Glutamatergic neuron (in vitro differentiated cells): Measurements from ENCODE around the gene PAK5. TPM values are rescaled to one million over a fixed set of nuclear protein-coding genes. Genes with fewer than 3 reads are reported as not detected.

Experiments used
- DNase-seq: peaks from one replicate; pipeline ENCODE4 v3.0.0; 2022
- H3K27ac Mint-ChIP-seq: one replicate; pipeline ENCODE4 v1.8.0; 2020; ENCODE audit warnings: mild to moderate bottlenecking, mixed read lengths, inconsistent platforms; ENCODE audit not compliant: unreplicated experiment
- H3K27me3 Mint-ChIP-seq: one replicate; pipeline ENCODE4 v1.8.0; 2020; ENCODE audit warnings: mild to moderate bottlenecking, moderate library complexity, mixed read lengths, inconsistent platforms; ENCODE audit not compliant: unreplicated experiment
- H3K36me3 Mint-ChIP-seq: one replicate; pipeline ENCODE4 v1.8.0; 2020; ENCODE audit warnings: mild to moderate bottlenecking, mixed read lengths, inconsistent platforms; ENCODE audit not compliant: unreplicated experiment
- H3K4me1 Mint-ChIP-seq: one replicate; pipeline ENCODE4 v1.8.0; 2020; ENCODE audit warnings: mild to moderate bottlenecking, low read depth, mixed read lengths, inconsistent platforms; ENCODE audit not compliant: unreplicated experiment
- H3K4me3 Mint-ChIP-seq: one replicate; pipeline ENCODE4 v1.8.0; 2020; ENCODE audit warnings: mild to moderate bottlenecking, mixed read lengths, inconsistent platforms; ENCODE audit not compliant: unreplicated experiment
- H3K9me3 Mint-ChIP-seq: one replicate; pipeline ENCODE4 v1.8.0; 2020; ENCODE audit warnings: mild to moderate bottlenecking, moderate library complexity, mixed read lengths, inconsistent platforms; ENCODE audit not compliant: unreplicated experiment
- total RNA-seq: library from RNA; stranded (reverse); fragmentation: NEBNext Ultra II Directional; extraction: Animal tissue kit (Norgen Biotek cat#: 25700); gene quantifications from one replicate; pipeline ENCODE4 v1.2.1, GENCODE V29; 2021; ENCODE audit not compliant: unreplicated experiment
- TF ChIP-seq, protein P1 (sequence below): fragments of 200-600 bp; sonication (generic); IDR thresholded peaks from one replicate; pipeline ENCODE4 v1.5.0; 2021; ENCODE audit not compliant: partially characterized antibody, unreplicated experiment

PAK5 gene
- total RNA-seq, 1 donor from 2014 or later: 6.8 TPM

DNA sequence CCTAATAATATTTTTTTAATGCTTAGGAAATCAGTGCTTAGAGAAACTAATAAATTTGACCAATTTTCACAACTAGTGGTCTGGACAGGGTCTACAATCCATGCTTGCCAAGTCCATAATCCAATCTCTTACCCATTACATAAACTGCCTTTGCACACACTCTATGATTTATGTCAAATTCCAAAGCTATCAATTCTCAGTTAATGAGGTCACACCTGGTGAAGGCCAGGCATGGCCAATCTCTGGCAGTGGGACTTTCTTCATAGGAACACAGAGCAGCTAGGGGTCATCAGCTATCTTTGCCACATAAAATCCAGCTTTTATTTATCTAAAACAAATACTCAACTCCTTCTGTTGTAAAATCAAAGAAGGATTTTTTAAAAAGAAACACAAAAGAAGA, 21.2 kb downstream of the PAK5 start:
- Mint-ChIP-seq H3K4me3 (no peak overlapping the region), H3K27ac (no peak overlapping the region)

GRCh38 chr20:9815632-9816031, 23.2 kb downstream of the PAK5 start:
- H3K36me3 Mint-ChIP-seq: no peaks in the 10 kb centered on the region
- H3K4me1 Mint-ChIP-seq: peaks cover 3% of the 10 kb centered on the region
- H3K27ac Mint-ChIP-seq: no peak overlapping the region
- H3K9me3 Mint-ChIP-seq: peaks cover 1% of the 10 kb centered on the region
- peaks cover 1% of the 10 kb centered on the region for H3K27me3 Mint-ChIP-seq
- TF ChIP-seq, protein P1, sequence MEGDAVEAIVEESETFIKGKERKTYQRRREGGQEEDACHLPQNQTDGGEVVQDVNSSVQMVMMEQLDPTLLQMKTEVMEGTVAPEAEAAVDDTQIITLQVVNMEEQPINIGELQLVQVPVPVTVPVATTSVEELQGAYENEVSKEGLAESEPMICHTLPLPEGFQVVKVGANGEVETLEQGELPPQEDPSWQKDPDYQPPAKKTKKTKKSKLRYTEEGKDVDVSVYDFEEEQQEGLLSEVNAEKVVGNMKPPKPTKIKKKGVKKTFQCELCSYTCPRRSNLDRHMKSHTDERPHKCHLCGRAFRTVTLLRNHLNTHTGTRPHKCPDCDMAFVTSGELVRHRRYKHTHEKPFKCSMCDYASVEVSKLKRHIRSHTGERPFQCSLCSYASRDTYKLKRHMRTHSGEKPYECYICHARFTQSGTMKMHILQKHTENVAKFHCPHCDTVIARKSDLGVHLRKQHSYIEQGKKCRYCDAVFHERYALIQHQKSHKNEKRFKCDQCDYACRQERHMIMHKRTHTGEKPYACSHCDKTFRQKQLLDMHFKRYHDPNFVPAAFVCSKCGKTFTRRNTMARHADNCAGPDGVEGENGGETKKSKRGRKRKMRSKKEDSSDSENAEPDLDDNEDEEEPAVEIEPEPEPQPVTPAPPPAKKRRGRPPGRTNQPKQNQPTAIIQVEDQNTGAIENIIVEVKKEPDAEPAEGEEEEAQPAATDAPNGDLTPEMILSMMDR: no peak
- H3K4me3 Mint-ChIP-seq: no peak overlapping the region
- DNase-seq: no peak

More for the DNA sequence above, 21.2 kb downstream of the PAK5 start:
- no peaks in the 10 kb centered on the region for H3K9me3 Mint-ChIP-seq
- H3K4me1 Mint-ChIP-seq: peaks cover 3% of the 10 kb centered on the region
- TF ChIP-seq, protein P1: no peak
- no peak for DNase-seq
- H3K27me3 Mint-ChIP-seq: peaks cover 1% of the 10 kb centered on the region
- no peaks in the 10 kb centered on the region for H3K36me3 Mint-ChIP-seq

GRCh38 chr20:9810738-9811137, 28.1 kb downstream of the PAK5 start:
- H3K4me1 Mint-ChIP-seq: peaks cover 8% of the 10 kb centered on the region
- no peak overlapping the region for H3K27ac Mint-ChIP-seq

GRCh38 chr20:9809271-9809670, 29.6 kb downstream of the PAK5 start:
- TF ChIP-seq, protein P1: no peak
- H3K27ac Mint-ChIP-seq: no peak overlapping the region
- H3K4me1 Mint-ChIP-seq: peaks cover 5% of the 10 kb centered on the region
- no peak overlapping the region for H3K4me3 Mint-ChIP-seq
- DNase-seq: no peak
- H3K9me3 Mint-ChIP-seq: peaks cover 1% of the 10 kb centered on the region
- no peaks in the 10 kb centered on the region for H3K27me3 Mint-ChIP-seq
- H3K36me3 Mint-ChIP-seq: no peaks in the 10 kb centered on the region

More at GRCh38 chr20:9810738-9811137, 28.1 kb downstream of the PAK5 start:
- TF ChIP-seq, protein P1: no peak
- no peak overlapping the region for H3K4me3 Mint-ChIP-seq
- H3K27me3 Mint-ChIP-seq: no peaks in the 10 kb centered on the region
- no peak for DNase-seq
- no peaks in the 10 kb centered on the region for H3K36me3 Mint-ChIP-seq
- peaks cover 1% of the 10 kb centered on the region for H3K9me3 Mint-ChIP-seq

DNA sequence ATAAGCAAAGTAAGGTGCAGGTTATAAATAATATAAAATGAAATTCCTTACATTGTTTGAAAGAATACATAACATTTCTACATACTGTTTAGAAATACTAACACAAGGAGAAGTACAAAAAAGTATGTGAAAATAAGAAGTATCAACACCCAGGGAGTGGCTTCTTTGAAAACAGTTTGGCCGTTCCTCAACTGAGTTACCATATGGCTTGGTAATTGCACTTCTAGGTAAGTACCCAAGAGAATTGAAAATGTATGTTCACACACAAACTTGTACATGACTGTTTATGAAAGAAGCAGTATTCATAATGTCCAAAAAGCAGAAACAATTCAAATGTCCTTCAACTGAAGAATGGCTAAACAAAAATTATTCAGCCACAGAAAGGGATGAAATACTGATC, 30.7 kb downstream of the PAK5 start:
- Mint-ChIP-seq H3K9me3 (peaks cover 1% of the 10 kb centered on the region), H3K4me3 (no peak overlapping the region), H3K4me1 (peaks cover 6% of the 10 kb centered on the region), H3K36me3 (no peaks in the 10 kb centered on the region), H3K27ac (no peak overlapping the region), H3K27me3 (no peaks in the 10 kb centered on the region)
- DNase-seq: no peak
- TF ChIP-seq, protein P1: no peak
